NCI-H2171 treated with DMSO at 0.1 percent for 48 hours (cell line): ENCODE results near the gene NADK2.
"Not testable (repeated sequence)": the region's sequence is repeated elsewhere in the genome, so short reads cannot be mapped to it uniquely, and the experiment has no call there.

Experiments used
- DNase-seq: peaks from one replicate; lab custom pipeline; 2025; lab: John Stamatoyannopoulos, UW

Gene NADK2

DNA sequence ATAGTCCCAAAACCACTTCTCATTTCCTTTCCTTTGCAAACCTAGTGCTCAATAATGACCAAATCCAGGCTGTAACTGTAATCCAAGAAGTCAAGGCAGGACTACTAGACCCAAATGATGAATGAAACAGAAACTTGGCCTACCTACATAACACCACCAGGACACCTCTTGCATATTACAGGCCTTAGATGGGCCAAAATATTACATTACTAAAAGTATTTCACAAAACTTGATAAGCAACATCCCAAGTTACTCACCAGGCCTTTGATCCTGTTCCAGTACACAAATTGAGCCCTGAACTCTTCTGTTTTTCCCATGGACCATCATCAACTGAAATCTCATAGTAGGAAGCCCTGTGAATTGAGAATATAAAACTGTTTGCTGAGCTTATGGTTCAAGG, 34.8 kb downstream of the NADK2 start:
- DNase-seq: no peak

DNA sequence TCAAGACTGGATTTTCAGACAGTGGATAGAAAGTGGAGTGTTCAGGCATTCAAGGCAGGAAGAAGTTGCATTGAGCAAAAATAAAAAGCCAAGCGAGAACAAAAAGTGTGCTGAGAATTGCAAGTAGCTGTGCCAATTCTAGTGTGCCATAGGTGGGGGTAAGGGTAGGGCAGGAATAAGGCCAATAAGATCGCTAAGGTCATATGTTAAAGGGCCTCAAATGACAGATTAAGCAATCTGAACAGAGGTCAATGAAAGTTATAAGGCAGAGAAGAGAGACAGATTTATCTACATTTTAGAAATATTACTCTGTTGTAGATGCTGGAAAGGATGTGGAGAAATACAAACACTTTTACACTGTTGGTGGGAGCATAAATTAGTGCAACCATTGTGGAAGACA, 36.4 kb downstream of the NADK2 start:
- DNase-seq: no peak

DNA sequence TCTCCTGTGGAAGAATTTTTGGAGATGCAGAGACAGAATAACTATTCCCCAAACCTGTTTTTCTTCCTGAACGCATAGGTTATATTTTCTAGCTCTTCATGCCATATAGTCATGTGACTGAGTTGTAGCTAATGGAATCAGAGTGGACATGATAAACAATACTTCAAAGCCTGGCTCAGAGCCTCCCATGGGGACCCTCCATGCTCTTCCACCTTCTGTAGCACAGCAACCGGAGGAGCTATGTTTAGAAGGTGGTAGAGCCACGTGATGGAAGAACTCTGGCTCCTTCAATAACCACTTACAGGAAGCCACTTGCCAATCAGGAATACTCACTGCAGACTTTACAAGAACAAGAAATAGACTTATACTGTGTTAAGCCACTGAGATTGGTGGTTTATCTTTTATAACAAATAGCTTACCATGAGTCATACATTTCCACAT, 39.2 kb downstream of the NADK2 start:
- peak; percentile 75 for DNase-seq

DNA sequence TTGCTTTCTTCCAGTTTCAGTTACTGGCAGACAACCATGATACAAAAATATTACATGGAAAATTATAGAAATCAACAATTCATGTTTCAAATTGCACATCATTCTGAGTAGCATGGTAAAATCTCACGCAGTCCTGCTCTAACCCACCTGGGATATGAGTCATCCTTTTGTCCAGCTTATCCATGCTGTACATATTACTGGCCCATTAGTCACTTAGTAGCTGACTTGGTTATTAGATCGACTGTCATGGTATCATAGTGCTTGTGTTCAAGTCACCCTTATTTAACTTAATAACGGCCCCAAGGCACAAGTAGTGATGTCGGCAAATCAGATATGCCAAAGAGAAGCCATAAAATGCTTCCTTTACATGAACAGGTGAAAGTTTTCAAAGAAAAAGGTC, 41.2 kb downstream of the NADK2 start:
- no peak for DNase-seq

DNA sequence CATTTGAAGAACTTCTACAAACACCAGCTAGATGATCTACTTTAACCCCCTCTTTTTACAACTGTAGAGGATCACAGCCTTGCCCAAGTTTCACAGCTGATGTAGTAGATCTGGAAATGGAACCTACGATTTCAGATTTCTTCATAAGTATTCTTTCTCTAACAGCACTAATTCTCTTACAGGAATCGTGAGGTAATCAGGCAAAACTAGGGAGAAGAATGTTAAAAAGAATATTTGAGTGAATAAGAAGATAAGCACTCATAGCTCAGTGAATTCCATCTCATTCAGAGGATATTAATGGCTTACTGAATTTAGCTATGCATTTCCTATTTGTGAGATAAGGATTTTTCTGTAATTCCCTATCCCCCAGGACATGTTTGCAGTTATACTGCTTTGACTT, 42.1 kb downstream of the NADK2 start:
- DNase-seq: no peak

DNA sequence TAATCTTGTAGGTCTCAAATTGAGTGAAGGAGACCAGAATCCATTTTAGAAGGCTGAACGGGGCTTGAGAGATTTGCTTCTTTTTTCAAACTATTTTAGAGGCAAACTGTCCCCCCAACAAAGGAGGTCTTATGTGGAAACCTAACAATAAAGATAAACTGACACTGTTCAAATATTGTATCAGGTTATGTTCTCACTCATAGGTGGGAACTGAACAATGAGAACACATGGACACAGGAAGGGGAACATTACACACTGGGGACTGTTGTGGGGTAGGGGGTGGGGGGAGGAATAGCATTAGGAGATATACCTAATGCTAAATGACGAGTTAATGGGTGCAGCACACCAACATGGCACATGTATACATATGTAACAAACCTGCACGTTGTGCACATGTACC, 42.9 kb downstream of the NADK2 start:
- not testable (repeated sequence) for DNase-seq

DNA sequence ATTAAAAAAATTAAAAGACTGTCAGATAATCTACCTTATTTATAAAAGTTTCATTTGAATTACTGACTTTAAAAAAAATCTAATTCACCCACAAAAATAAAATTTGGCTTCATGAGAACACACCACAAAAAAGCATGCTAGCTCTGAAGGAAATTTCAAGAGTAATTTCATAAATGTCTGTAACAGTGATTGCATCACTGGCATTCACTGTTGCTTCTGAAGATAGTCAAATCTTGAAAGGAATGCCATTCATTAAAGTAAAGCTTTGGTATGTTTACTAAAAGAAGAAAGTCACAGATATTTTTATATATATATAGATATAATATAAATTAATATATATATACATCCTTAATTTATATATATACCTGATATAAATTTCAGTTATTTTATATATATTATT, 43.4 kb downstream of the NADK2 start:
- DNase-seq: no peak

DNA sequence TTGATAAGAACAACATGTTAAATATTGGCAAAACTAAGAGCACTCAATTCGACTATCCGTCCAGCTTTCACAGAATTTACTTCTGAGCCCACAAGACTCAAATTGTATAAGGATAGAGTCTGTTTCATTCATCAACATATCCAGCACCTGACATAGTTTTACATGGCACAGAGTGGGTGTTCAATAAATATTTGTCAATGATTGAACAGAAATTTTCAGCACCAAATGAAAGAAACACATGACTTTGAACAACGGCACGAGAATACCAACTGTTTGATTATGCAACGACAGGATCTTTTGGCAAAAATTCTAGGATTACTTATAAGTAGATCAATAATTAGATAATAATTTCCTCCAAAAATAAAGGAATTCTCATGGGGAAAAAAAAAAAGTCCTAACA, 48.0 kb downstream of the NADK2 start:
- DNase-seq: no peak

DNA sequence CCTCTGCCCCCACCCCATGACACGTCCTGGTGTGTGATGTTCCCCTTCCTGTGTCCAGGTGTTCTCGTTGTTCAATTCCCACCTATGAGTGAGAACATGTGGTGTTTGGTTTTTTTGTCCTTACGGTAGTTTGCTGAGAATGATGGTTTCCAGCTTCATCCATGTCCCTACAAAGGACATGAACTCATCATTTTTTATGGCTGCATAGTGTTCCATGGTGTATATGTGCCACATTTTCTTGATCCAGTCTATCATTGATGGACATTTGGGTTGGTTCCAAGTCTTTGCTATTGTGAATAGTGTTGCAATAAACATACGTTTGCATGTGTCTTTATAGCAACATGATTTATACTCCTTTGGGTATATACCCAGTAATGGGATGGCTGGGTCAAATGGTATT, 57.3 kb downstream of the NADK2 start:
- not testable (repeated sequence) for DNase-seq

DNA sequence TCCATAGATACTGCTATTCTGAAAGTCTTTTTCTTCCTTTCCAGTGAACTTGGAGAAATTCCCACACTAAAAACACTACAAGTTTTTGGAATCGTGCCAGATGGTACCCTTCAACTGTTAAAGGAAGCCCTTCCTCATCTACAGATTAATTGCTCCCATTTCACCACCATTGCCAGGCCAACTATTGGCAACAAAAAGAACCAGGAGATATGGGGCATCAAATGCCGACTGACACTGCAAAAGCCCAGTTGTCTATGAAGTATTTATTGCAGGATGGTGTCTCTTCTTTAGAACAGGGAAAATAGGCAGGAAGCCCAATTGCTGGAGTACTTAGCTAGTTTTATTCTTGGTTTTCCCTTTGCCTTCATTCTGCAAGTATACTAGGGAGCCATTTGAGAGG, 60.0 kb downstream of the NADK2 start:
- no peak for DNase-seq

DNA sequence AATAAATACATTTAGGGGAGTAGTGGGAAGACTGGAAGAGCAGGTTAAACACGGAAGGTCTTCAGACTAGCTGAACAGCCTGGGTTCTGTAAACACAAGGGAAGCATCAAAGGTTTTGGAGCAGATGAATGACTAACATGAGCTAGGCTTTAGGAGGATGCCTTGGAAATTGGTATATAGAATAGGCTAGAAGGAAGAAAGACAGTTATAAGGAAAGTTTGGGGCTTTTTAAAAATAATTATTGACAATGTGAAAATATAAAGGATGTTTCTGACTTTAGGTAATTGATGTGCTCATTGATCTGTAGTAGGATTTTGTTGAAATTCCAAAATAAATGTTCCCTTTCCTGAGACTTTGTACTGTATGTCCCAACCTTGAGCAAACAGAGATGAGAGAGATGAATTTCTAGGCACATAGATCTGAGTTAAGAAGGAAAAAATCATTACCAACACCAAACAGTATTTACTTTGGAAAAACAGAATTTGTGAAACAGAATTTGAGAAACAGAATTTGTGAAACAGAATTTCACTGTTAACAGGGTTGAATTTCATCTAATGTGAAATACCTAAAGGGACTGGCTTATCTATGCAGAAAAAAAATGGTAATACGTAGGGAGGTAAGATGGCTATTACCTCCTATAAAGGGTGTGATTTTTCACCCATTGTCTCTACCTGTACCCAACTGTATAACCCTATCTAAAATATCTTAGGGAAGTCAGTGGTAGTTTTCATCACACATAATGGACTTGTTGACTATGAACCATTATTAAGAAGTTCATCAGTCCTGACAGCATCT, 61.0 kb downstream of the NADK2 start:
- no peak for DNase-seq

DNA sequence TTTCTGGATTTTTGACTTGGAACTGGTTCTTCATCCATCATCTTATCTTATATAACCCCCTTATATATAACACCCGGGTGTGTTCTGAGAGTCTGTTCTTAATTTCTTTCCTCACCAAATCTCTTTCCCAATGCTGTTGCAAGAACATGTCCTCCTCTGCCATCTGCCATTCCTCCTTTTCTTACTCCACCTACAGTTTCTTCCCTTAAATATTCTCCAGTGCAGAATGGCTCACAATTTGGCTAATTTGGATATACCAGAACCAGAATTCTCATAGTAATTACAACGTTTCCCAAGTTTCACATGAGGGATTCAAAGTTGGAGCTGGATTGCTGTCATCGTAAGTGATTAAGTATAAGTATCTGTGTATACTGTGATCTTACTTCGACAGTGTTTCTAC, 61.8 kb downstream of the NADK2 start:
- DNase-seq: no peak

DNA sequence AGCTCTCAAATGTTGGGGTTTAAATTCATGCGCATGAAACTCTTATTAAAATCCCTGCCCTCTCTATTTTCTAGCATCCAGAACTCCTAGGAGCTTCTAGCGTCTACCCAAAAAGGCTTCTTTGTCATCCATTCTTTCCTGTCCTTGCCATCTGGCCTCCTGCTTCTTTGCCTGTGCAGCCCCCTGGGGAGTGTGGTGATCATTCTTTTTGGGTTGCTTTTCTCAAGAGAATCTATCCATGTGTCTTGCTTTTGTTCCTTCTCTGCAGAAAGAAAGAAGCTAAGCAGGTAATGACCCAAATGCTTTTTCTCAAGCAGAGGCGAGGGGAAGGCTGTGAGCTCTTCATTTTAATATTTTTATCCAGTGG, 63.2 kb downstream of the NADK2 start:
- peak; percentile 43 for DNase-seq

DNA sequence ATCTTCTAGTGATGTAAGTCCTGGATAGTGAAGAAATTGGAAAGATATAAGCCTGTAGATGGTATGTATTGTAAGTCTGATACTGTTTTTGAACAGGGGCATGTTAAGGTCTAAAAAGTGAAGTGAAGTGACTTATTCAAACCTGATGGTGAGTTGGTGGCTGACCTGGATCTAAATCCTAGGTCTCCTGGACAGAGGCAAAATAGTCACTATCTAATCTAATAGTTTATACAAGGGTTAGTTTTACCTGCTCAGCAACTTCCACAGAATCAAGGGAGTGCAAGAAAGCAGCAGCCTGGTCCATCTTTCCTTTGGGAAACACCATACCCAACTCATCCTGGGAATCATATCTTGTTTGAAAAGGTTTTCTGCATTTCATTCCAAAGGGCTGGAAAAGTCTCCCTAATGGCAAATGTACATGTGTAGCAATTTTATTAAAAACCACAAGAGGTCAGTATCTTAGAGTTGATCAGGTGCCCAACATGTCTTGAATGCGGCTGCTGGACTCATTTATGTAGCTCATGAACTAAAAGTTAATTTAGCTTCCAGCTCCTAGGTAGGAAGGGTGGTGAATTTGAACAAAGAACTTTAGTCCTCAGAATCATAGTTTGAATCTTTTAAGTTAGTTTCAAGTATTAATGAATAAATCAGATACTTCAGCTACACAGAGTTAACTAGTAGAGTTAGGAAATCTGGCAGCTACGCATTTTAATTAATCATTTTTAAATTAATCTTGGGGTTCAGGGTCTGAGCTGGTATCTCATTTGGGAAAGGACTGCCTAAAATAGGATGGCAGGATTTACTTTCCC, 63.8 kb downstream of the NADK2 start:
- DNase-seq: peak; percentile 29

DNA sequence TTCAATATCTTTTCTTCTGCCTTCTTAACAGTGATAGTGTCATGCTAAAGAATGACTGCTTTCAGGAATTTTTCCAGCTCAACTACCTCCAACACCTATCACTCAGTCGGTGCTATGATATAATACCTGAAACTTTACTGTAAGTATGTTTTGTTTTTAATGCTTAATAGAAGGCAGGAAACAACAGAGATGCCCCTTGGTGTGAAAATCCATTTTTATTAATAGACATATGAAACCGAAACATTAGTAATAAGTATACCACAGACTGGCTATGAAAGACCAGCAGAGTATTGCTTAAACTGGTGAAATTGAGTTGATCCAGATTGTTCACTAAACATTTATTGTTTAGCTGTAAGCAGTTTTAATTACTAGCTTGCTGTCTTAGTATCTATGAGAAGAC, 64.6 kb downstream of the NADK2 start:
- DNase-seq: no peak

DNA sequence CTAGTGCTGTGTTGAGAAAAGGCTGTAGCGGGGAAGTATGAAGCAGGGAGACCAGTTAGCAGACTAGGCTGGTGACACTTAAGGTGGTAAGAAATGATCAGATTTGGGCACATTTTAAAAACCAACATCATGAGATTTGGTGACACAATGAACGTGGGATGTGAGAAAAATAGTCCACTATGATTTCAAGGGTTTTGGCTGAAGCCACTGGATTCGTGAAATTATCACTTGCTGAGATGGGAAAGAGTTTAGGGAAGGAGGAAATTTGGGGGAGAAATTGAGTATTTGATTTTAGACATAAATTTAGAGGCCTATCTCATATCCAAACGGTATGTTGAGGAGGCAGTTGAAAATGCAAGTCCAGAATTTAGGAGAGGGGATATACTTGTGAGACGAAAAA, 66.7 kb downstream of the NADK2 start:
- DNase-seq: no peak

DNA sequence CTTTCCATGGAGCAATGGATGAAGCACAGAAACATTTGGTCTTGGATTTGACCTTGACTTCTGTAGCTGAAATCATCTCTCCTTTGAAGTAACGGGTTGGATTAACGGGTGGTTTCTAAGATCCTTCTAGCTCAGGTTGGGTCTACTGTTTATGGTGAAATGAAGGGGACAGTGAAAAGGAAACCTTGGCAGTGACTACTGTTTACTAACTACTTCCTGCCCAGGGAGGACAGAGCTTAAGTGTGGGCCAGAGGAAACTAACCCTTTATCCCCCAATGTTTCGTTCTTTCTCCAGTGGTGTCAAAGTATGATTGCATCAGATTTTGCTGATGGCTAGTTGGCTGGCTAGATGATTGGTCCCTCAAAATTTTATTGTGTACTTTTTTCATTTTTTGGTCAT, 67.6 kb downstream of the NADK2 start:
- DNase-seq: no peak

DNA sequence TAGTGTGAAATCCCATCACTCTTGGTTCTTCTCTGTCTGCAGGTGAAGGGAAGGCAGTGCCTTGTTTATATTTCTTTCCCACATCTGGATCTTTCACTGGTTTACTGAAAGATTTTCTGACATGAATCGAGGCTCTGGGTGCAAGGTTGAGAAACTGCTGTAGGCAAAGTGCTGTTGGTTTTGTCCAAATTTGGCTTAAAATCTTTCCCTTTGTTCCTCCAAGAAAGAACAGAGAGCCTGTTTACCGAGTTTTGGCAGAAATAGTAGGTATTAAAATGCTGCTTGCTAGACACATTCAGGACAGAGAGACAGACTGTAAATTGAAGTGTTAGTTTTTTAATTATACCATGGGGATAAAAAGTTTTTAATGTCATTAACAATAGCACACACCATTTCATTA, 68.3 kb downstream of the NADK2 start:
- no peak for DNase-seq

DNA sequence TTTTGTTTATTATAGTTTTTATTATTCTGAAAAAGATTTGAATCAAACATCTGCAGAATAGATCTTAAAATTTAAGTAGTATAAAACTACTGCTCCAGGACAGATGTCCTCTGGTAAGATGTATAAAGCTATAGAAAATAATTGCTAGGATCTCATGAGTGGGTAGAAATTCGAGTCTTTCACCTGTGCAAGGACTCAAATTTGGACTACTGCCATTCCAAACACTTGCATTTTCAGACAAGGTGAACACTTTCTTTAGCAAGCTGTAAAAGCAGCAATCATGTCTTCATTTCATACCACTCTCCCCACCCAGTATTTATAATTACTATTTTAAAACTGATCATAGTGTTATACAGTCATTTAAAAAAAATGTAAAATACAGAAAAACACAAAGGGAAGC, 69.1 kb downstream of the NADK2 start:
- no peak for DNase-seq

DNA sequence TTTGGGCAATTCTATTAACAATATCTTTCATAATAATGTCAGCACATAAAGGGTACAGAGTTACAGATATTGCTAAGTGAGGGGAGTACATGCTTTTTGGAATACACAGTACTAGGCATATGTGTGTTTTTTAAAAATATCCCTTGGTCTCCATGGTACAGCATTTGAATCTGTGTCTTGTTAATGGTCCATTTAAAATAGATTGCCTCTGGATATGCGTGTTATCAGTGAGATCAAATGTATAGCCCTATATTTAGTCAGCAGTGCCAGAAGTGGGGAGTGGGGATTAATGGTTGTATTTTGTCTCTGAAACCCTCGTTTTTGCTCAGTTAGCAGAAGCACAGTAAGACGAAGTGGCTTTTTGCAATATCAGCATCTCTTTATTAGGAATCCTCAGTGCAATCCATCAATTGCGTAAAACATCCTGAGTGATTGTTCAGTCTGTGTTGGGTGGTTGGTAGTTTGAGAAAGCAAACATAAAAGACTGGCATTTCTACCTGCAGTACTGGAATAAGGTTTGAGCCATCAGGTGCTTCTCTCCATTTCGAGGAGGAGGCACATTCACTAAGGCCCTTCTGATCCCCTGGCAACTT, 70.8 kb downstream of the NADK2 start:
- no peak for DNase-seq

DNA sequence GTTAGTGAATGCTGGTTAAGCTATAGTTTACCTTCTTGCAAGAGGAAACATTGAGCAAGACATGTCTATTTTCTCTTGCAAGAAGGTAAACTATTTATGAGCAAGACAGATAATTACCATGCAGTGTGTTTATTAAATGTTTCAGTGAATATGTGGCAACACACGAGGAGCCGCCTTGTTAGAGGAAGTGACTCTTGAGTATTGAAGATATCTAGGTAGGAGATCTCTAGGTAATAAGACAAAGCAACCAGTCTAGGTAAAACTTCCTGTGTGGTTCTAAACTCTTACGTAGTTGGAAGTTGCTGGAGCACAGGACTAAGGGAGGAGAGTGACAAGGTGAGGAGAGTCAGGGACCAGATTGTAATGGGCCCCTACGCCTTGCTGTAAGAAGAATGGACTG, 73.0 kb downstream of the NADK2 start:
- DNase-seq: no peak

DNA sequence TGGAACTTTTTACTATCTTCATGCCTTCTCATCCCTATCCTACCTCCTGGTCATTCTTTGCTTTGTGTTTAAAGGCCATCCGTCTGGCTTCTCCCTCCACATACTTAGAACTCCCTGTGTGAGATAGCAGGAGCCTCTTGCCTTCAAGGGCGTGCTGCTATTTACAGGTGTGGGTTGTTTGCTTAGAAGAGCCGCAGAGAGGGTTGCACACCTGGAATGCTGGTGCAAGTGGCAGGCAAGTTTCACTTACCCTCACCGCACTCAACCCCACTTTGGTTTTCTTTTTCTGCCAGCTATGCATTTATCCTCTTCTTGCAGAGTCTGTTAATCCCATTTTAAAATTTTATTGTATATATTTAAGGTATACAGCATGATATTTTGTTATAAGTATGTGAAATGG, 77.3 kb downstream of the NADK2 start:
- no peak for DNase-seq

DNA sequence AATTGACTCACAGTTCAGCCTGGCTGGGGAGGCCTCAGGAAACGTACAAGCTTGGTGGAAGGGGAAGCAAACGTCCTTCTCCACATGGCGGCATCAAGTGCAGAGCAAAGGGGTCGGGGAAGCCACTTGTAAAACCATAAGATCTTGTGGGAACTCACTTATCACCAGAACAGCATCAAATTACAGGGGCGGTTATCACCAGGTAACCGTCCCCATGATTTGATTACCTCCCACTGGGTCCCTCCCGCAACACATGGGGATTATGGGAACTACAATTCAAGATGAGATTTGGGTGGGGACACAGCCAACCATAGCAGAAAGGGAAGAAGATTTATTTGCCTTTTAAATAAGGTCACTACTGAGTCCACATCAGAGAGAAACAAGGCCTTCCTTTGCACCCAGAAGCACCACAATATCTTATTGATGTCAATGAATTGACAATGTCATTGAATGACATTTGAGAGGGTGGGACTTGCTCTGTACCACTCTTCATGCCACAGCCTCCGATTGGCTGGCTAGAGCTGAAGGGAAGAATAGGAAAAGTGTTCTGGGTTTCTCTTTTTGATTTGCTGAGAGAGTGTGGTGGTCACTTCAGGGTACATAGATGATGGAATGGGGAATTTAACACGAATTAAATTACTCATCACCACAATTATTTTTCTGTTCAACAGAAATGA, 78.8 kb downstream of the NADK2 start:
- DNase-seq: no peak
